Mononuclear cell (primary cell): ENCODE results near the gene CBR1. TPM values are rescaled to one million over a fixed set of nuclear protein-coding genes. Genes with fewer than 3 reads are reported as not detected.
"Not testable (repeated sequence)": the region's sequence is repeated elsewhere in the genome, so short reads cannot be mapped to it uniquely, and the experiment has no call there.

ENCODE experiments used
- H3K27me3 ChIP-seq: 2 replicates; pipeline ENCODE4 v1.6.0; 2011; ENCODE audit warnings: low read length, control low read depth; ENCODE audit not compliant: insufficient read depth
- H3K4me1 ChIP-seq: 2 replicates; pipeline ENCODE4 v1.5.1; 2011; ENCODE audit warnings: mild to moderate bottlenecking, low read length, control low read depth; ENCODE audit not compliant: insufficient read depth
- H3K4me3 ChIP-seq: 2 replicates; pipeline ENCODE4 v1.5.1; 2011; ENCODE audit warnings: mild to moderate bottlenecking, low read length, moderate library complexity
- H3K9me3 ChIP-seq: 2 replicates; pipeline ENCODE4 v1.5.1; 2011; ENCODE audit warnings: low read depth, mild to moderate bottlenecking, control low read depth, low read length
- total RNA-seq: library from RNA; depleted of rRNA; stranded (reverse); fragments of >200 nt; gene quantifications from one replicate; pipeline ENCODE4 v1.2.3, GENCODE V29; 2012

CBR1 gene
- total RNA-seq, 1 donor = 6.4 TPM

DNA sequence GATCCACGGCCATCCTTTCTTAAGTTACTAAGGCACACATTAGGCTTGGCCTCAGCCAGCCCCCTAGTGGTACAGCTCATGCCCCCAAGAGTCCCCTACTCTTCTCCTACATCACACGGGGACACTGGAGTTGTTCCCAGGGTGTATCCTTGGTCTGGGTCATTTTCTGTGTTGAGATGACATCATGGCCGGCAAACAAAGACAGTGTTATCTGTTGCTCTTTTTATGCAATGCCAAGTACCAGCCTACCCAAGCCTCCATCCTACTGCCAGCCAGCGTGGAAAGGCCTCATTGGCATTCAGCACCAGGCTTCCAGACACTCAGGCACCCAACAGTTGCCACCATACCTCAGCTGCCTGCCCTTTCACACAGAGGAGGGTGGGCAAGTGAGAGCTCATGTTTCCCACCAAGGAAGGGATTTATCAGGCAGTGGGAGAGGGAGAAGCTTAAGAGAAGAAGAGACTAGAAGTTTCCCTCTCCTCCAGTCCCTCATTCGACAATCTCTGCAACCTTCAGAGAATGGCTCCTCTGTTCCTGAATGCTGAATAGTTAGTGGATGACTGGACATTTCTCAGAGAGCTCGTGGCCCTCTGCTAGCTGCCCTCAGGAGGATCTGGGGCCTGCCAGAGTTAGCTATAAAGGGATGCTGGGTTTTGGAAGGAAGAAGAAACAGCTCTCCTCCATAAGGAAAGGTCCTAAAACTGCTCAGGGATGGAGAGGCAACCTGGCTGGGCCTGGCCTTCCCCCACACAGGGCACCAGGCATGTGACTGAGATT is 17.7 kb downstream of the CBR1 start:
- Histone ChIP-seq H3K4me3 (no peak overlapping the region), H3K27me3 (no peaks in the 10 kb centered on the region), H3K4me1 (no peaks in the 10 kb centered on the region), H3K9me3 (no peaks in the 10 kb centered on the region)

DNA sequence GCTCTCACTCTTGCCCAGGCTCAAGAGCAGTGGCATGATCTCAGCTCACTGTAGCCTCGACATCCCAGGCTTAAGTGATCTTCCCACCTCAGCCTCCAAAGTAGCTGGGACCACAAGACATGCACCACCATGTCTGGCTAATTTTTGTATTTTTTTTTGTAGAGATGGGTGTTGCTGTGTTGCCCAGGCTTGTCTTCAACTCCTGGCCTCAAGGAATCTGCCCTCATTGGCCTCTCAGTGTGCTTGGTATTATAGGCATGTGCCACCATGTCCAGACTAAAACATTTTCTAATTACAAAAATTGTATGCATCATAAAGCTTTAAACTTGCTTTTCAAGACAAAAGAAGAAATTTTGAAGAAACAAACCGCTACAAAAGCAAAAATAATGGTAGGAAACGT is 20.1 kb downstream of the CBR1 start:
- Histone ChIP-seq H3K4me3 (no peak overlapping the region), H3K4me1 (no peaks in the 10 kb centered on the region), H3K9me3 (peaks cover 12% of the 10 kb centered on the region), H3K27me3 (no peaks in the 10 kb centered on the region)

DNA sequence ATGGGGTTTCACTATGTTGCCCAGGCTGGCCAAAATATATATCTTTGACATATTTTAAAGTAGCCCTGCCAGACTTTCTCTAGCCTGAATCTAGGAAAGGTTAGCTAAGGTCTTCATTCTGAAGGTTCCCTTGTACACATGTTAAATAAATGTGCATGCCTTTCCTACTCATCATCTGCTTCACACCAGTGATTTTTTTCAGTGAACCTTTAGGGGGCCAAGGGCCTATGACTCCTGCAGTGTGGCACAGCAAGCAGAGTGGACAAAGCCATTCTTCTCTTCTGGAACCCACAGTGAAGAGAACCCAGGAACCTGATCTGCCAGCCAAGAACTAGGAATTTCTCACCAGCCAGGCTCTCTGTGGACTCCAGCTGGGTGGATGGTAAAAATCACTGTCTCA is 22.9 kb downstream of the CBR1 start:
- H3K4me3 ChIP-seq = no peak overlapping the region
- H3K27me3 ChIP-seq = no peaks in the 10 kb centered on the region
- no peaks in the 10 kb centered on the region for H3K4me1 ChIP-seq
- peaks cover 12% of the 10 kb centered on the region for H3K9me3 ChIP-seq

DNA sequence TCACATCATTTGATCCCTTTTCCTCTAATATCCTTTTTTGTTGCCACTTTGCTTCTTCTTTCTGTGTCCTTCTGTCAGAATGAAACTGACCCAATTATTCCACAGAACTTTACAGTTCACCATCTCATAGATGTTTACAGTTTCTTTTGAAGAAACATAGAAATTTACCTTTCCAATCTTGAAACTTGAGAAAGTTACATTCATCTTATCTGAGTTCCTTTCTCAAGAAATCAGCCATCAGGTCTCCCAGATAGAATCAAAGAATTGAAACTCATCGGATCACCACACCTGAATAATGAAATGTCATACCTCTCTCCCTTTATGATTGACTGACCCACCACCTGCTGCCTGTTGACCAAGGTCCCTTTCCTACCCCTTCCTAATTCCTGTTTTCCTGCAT is 23.7 kb downstream of the CBR1 start:
- Histone ChIP-seq H3K27me3 (no peaks in the 10 kb centered on the region), H3K4me1 (no peaks in the 10 kb centered on the region), H3K9me3 (peaks cover 12% of the 10 kb centered on the region), H3K4me3 (no peak overlapping the region)

DNA sequence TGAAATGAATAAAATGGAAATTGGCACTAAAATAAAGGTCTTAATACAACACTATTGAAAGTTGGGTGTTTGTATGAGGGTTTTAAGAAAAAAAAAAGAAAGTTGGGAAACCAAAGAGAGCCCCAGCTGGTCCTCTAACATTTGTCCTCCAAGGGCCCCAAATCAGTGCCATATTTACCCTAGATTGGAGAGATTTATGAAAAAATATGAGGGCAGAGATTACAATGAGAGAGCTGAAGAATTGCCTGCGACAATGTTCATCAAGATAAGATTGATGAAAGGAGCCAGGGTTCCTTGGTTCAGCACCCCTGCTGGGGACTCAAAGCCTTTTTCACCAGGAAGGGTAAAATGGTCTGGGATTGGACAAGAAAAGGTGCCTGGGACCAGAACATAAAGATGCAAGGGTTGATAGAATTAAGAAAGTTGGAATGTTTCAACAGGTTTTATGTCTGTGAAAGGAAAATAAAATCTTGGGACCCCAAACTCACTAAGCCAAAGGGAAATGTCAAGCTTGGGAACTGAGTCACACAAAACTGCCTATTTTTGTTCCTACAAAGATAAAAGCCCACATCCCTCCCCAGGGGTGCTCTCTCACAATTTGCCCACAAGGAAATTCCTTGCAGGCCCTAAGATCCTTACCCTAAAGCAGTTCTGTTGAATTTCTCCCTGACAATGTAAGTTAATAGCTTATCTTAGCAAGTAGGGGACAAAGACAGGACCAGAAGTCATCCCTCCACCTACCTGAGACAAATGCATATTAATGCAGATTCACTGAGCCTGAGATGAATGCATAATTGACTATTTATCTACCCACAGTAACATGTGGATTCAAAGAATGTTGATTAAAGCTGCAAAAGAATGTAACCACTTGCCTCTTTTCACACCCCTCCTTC is 26.8 kb downstream of the CBR1 start:
- H3K9me3 ChIP-seq = peaks cover 12% of the 10 kb centered on the region
- H3K4me1 ChIP-seq = no peaks in the 10 kb centered on the region
- no peak overlapping the region for H3K4me3 ChIP-seq

DNA sequence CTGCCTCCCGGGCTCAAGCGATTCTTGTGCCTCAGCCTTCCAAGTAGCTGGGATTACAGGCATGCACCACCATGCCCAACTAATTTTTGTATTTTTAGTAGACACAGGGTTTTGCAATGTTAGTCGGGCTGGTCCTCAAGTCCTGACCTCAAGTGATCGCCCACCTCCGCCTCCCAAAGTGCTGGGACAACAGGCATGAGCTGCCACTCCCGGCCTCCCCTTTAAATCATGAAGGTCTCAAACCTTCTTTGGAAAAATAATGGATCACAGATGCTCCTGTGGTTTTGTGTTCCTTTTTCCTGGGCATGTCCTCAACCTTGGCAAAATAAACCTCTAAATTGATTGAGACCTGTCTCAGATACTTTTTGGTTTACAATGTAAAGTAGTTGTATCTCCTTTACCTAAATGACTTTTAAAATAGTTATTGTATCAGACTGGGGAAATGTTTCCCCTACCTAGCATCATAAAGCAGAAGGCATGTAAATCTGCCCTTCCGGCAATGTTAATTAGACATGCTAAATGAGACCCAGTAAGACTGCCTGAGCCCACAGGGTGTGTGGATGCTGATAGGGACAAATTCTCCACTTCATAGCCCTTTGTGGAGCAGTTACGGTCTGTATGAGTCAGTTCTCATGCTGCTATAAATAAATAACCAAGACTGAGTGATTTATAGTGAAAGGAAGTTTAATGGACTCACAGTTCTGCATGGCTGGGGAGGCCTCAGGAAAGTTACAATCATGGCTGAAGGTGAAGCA is 27.8 kb downstream of the CBR1 start:
- no peaks in the 10 kb centered on the region for H3K27me3 ChIP-seq
- peaks cover 12% of the 10 kb centered on the region for H3K9me3 ChIP-seq
- H3K4me3 ChIP-seq = no peak overlapping the region
- no peaks in the 10 kb centered on the region for H3K4me1 ChIP-seq

More for the DNA sequence above, 26.8 kb downstream of the CBR1 start:
- H3K27me3 ChIP-seq = no peaks in the 10 kb centered on the region

DNA sequence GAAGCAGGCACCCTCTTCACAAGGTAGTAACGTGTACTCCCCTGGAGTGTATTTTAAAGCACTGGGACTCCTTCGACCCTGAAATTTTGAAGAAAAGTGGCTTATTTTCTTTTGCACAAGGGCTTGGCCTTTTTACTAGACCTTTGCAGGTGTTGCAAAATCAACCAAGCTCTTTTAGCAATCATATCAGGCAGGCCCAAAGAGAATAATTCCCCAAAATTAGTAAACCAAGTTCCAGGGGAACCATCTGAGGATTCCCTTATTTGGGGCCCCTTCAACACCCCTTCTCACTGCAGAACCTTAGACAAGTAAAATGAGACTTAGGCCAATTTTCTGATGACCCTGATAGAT is 28.3 kb downstream of the CBR1 start:
- no peak overlapping the region for H3K4me3 ChIP-seq
- H3K4me1 ChIP-seq = no peaks in the 10 kb centered on the region
- peaks cover 10% of the 10 kb centered on the region for H3K9me3 ChIP-seq

DNA sequence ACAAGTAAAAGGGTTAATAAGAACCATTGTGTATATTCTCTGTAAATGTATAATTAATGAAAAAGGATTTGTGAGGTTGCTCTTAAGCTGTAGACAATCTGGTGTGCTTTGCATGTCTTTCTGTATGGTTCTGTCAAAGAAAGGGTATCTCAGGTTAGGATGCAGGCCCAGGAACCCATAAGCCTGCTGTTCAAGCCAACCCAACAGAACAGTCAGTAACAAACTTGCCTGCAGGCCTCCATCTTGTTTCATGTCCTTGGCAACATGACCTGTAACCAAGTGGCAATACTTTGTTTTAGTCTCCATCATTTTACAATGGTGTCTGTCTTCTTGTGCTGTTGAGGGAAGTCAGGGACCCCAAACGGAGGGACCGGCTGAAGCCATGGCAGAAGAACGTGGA is 29.2 kb downstream of the CBR1 start:
- Histone ChIP-seq H3K4me1 (no peaks in the 10 kb centered on the region), H3K9me3 (peaks cover 1% of the 10 kb centered on the region), H3K27me3 (no peaks in the 10 kb centered on the region), H3K4me3 (no peak overlapping the region)

More for the DNA sequence above, 28.3 kb downstream of the CBR1 start:
- no peaks in the 10 kb centered on the region for H3K27me3 ChIP-seq

DNA sequence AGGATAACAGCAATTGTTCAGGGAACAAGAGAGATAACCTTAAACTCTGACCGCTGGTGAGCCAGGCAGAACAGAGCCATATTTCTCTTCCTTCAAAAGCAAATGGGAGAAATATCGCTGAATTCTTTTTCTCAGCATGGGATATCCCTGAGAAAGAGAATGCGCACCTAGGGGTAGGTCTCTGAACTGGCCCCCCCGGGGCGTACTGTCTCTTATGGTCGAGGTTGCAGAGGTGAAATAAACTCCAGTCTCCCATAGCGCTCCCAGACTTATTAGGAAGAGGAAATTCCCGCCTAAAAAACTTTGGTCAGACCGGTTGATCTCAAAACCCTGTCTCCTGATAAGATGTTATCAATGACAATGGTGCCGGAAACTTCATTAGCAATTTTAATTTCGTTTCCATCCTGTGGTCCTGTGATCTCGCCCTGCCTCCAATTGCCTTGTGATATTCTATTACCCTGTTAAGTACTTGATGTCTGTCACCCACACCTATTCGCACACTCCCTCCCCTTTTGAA is 29.9 kb downstream of the CBR1 start:
- H3K4me1 ChIP-seq, H3K9me3 ChIP-seq, H3K4me3 ChIP-seq, H3K27me3 ChIP-seq: not testable (repeated sequence)

DNA sequence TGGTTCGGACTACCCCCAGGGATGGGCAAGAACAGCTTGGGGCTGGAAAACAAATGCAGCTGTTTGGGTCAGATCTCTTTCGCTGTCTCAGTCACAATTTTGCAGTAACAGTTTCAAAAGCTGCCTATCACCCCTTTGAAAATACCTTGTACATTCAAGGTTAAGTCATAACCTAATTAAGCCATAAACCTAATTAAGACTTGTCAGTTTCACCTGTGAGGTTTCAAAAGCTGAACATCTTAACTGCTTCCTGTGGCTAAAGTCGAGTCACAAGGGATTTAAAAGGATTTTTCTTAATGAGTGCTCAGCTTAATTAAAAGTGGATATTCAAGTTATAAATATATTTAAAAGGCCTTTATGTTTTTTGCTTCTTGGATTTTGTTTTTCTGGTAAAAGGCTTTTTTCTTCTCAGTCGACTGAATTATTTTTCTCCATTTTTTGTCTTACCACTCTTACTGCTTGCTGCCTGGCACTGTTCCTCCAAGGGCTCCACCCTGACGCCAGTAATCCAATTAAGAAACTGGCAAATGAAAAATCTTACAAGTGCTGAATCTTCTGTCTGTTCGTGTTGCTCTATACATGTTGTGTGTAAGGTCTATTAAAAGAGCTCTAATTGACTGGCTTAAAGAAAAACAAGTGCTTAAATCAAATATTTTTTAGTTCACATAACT is 31.3 kb downstream of the CBR1 start:
- H3K4me1 ChIP-seq = peaks cover 7% of the 10 kb centered on the region
- peaks cover 15% of the 10 kb centered on the region for H3K27me3 ChIP-seq
- H3K9me3 ChIP-seq = no peaks in the 10 kb centered on the region
- H3K4me3 ChIP-seq = no peak overlapping the region

DNA sequence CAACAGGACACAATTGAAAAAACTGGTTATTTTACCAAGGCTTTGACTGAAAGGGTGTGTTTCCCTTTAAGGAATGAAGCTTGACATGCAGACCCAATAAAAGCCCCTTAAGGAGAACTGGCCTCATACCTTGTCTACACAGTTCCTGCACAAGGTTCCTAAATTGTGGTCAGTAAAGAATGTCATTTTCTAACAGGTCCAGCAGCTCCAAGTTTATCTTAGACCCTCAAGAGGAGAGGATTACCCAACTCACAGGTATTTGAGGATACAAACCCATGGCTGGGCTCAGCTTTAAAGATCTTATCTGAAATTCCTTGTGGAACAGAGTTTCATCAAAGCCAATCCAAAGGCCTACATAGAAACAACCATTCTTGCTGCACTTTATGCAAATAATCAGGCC is 33.6 kb downstream of the CBR1 start:
- peaks cover 7% of the 10 kb centered on the region for H3K4me1 ChIP-seq
- H3K9me3 ChIP-seq = no peaks in the 10 kb centered on the region
- H3K4me3 ChIP-seq = no peak overlapping the region
- peaks cover 21% of the 10 kb centered on the region for H3K27me3 ChIP-seq

DNA sequence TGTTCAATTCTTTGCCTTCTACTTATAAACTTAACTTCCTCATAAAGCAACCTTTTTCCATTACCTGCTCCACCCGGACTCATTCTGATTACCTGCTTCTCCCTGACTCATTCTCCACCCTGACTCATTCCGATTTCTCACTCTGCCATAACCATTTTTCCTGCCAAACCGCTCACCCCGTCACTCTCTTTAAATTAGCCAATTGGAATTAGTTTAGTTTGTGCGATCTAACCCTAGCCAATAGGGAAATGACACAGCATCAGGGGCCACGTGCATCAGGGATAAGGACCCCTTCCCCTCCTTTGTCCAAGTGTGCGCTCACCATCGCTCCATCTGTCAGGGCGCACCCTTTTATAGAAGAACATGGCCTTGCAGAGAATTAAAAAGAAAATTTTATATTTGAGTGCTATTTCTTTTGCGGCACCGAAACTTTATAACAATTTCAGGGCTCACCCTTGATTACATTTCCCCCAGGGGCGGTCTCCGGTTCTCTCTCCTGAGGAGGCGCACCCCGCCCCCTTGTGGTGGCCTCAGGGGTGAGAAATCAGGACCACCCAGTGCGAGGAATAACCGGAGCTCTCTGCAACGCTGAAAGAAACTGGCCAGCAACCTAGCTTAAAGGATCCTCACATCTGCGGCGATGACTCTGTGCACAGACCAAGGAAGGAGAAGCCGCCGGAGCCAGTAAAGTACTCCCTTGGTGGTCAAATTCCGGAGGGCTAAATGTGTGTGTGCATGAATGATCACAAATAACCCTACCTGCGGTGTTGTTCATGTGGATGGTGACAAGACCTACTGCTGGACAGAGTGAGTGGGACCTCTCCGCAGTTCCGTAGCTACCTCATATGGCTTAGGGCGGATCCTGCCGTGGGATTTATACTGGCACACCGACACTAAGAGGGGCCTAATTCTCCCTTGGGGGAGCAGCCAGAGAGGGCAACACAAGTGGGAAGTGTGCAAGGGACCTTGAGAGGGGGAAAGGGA is 34.8 kb downstream of the CBR1 start:
- H3K27me3 ChIP-seq = peaks cover 21% of the 10 kb centered on the region
- no peaks in the 10 kb centered on the region for H3K9me3 ChIP-seq
- no peak overlapping the region for H3K4me3 ChIP-seq
- H3K4me1 ChIP-seq = peaks cover 7% of the 10 kb centered on the region

DNA sequence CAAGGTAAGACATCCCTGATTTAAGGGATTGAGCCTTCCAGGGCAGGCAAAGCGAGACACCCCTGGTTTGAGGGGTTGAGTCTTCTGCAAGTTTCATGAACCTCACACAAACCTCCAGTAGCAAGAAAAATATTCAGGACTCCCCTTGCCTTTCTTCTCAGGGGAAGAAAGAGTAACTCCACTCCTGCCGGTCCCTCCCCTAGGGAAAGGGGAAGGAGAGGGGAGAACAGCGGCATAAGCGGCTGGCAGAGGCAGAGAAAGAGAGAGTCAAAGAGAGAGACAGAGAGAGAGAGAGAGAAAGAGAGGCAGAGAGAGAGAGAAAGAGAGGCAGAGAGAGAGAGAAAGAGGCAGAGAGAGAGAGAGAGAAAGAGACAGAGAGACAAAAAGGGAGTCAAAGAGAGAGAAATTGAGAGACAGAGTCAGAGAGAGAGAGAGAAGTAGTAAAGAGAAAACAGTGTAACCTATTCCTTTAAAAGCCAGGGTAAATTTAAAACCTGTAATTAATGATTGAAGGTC is 35.6 kb downstream of the CBR1 start:
- Histone ChIP-seq H3K4me3 (no peak overlapping the region), H3K9me3 (no peaks in the 10 kb centered on the region)

More for the DNA sequence above, 35.6 kb downstream of the CBR1 start:
- Histone ChIP-seq H3K4me1 (peaks cover 7% of the 10 kb centered on the region), H3K27me3 (peaks cover 21% of the 10 kb centered on the region)
